GM11168 (cell line): ENCODE data around the gene B4GALNT1.
"Not testable (repeated sequence)": the region's sequence is repeated elsewhere in the genome, so short reads cannot be mapped to it uniquely, and the experiment has no call there.

ENCODE experiments used
- in situ Hi-C: fragments of 300-500 bp; cut with MboI; formaldehyde crosslinking; loops from one replicate; pipeline ENCODE4 v1.12.0; 2022; ENCODE audit warnings: low sequenced_read_pairs; ENCODE audit not compliant: unreplicated experiment

The B4GALNT1 gene

GRCh38 chr12:57638096-57638495 lies 5.1 kb upstream of the B4GALNT1 start:
- in situ Hi-C loops = no loop called here

- in situ Hi-C loops = no loop called here
Observed at GRCh38 chr12:57637364-57637763, 4.4 kb upstream of the B4GALNT1 start.

DNA sequence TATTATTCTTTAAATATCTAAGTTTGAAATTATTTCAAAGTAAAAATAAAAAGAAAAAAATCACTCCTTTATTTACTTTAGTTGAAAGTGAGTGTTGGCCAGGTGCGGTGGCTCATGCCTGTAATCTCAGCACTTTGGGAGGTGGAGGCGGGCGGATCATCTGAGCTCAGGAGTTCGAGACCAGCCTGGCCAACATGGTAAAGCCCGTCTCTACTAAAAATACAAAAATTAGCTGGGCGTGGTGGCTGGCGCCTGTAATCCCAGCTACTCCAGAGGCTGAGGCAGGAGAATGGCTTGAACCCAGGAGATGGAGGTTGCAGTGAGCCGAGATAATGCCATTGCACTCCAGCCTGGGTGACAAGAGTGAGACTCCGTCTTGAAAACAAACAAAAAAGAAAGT lies 3.7 kb upstream of the B4GALNT1 start:
- in situ Hi-C loops = not testable (repeated sequence)

DNA sequence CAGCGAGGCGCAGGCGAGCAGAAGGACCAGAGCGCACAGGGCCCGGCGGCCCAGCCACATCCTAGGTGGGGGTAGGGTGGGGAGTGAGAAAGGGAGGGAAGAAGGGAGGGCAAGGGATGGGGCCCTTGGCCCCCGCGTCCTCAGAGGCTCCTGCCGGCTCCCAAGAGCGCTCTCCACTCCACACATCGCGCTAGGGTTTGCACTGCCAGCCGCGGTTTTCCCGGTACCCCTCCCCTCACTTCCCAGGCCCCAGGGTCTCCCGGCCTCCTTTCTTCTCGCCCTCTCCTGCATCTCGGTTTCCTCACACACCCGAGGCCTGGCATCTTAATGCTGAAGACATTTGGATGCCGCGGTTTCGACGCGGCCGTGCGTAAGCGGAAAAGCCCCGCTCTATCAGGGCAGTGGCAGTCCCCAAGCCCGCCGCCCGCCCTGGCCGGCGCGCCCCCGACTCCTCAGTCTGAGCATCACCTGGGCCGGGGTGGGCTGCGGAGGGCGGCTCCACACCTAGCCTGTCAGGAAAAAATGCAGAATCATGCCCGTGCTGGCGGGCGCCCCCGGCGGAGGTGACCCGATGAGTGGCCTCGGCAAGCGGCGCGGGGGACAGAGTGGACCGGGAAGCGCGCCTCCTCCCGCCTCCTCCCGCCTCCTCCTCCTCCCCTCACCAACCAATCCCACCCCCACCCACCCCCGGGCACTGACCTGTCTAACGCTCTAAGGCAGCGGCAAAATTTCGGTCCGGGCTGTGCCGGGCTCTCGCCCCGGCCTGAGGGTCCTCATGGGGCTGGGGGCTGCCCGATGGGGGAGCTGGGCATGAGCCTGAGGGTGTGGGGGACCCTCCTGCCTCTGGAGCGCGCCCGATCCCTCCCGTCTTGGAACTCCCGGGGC lies 686 bp downstream of the B4GALNT1 start:
- in situ Hi-C loops = no loop called here

GRCh38 chr12:57631566-57632072 lies 1.4 kb downstream of the B4GALNT1 start:
- in situ Hi-C loops = no loop called here

DNA sequence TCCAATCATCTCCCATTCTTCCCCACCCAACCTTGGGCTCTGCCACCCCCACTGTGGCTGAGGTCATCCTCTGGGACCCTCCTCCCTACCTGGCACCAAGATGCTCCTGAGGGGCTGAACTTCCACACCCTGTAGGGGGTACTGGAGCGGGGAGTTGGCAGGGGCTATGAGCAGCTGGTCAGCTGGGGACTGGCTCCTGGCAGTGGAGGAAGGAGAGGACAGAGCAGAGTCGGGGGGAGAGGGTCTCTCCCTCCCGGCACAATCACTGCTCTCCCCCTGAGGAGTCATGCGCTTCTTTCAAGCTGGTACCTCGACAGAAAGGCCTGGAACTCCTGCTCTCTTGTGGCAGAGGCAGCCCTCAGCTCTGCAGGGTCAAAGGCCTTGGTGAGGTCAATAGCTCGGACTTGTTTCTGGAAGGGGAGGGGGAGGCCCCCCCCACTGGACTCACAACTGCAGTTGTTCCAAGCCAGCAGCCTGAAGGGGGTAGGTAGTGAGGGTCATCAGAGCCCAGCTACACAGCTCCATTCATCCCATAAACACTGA lies 2.0 kb downstream of the B4GALNT1 start:
- in situ Hi-C loops = no loop called here

DNA sequence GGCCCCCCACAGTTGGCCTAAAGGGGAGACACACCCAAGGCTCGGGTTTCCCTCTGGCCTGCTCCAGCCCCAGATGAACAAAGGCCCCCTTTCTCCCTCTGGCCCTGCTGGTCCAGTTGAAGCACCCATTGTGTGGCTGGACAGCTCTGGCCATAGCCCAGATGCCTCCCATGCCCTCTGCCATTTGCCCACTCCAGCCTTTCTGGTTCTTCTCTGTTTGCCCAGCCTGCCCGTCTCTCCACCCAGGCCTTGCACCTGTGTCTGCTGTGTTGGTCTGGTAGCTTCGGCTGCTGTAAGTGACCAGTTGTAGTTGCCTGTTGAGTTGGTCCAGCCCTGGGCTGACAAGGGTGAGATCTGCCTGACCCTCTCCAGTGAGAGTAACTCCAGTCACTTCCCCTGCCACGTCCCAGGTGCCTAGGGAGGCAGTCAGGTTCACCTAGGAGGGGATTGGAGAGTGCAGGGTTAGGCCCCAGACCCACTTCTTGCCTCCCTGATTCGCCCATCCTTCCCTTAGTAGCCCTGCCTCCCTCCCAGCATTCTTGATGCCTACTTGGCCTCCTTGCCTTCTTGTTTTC lies 3.0 kb downstream of the B4GALNT1 start:
- in situ Hi-C loops = no loop called here

DNA sequence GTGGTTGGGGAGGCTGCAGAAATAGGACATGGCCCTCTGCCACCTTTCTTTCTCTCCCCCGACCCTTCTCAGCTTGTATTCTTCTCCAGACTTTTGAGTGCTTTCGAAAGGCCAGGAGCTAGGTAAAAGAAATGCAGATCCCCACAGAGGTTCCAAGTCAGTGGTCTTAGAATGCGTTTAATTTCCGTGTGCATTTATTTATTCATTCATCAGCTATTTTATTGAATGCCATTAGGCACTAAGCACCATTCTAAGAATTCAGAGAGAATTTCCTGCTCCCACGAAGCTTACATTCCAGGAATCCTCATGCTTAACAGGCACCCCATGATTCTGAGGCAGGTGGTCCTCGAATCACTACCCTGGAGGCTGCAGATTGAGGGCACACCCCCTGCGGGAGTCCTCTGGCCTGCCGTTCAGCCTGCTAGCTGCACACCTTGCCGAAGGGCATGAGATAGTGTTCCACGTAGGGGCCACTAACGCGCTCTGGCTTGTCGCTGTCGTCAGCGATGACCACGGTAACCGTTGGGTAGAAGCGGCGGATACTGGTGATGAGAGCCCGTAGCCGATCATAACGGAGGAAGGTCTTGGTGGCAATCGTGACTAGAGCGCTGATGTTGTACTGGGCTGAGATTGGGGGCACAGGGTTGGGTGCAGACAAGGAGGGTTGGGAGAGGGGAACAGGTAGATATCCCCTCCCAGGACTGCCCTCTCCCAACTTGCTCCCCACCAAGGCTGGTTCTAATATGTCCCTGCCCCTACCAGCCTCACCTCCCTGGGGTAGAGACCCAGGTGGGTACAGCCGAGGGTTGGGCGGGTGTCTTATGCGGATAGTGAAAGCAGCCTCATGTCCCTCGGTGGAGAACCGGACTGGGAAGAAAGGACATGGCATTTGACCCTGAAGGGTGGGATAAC lies 4.5 kb downstream of the B4GALNT1 start:
- in situ Hi-C loops = no loop called here

- in situ Hi-C loops = no loop called here
Observed at GRCh38 chr12:57627501-57628279, 5.3 kb downstream of the B4GALNT1 start.

DNA sequence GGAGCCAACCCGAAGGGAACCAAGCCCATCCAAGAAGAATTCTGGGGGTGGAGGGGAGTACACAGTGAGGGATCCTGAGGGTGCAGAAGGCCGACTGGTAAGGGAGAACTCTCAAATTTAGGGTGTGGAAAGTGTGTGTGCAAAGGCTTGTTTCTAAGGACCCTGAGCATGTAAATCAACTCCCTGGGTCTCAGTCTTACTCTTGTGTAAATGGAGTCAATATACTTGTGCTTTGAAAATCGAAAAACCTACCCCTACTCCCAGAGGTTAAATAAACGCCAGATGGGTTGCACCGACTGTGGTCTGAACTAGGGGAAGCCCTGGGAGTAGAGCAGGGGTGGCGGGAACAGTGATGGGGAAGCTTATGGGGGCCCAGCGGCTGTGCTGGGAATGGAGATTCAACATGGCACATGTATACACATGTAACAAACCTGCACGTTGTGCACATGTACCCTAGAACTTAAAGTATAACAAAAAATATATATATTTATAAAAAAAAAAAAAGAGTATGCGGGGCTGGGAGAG lies 6.0 kb downstream of the B4GALNT1 start:
- in situ Hi-C loops = no loop called here

DNA sequence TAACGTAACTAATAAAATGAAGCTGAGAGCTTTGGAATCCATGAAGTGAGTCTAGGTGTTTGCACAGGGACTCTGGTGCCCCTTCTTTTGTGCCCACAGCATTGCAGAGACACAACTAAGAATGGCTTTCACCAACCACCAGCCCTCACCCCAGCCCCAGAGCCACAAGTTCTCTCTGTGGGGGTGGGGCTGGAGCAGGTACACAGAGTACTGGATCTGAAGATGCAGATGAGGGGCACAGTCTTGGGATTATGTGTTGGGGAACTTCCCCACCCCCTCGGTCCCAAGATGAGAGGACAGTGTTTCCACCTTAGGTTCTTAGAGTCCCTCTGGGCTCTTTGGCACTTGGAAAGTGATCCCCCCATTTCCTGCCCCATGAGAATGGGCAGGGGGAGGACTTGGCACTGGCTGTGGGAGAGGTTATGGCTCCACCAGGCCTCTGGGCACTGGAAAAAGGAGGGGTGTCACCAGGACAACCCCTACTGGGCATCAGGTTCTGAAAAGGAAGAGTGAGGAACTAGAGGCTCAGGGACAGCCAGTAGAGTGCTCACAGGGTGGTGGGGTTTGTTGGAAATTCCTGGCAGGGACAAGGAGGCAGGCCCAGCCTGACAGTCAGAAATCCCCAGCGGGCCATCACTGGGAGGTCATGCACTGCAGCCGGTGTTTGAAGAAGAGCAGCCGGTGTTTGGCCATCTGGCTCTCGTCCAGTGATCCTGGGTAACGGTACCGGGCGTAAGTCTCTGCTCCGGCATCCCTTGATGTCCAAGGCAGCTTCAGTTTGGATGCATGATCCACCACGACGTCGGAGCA lies 6.7 kb downstream of the B4GALNT1 start:
- in situ Hi-C loops = no loop called here

DNA sequence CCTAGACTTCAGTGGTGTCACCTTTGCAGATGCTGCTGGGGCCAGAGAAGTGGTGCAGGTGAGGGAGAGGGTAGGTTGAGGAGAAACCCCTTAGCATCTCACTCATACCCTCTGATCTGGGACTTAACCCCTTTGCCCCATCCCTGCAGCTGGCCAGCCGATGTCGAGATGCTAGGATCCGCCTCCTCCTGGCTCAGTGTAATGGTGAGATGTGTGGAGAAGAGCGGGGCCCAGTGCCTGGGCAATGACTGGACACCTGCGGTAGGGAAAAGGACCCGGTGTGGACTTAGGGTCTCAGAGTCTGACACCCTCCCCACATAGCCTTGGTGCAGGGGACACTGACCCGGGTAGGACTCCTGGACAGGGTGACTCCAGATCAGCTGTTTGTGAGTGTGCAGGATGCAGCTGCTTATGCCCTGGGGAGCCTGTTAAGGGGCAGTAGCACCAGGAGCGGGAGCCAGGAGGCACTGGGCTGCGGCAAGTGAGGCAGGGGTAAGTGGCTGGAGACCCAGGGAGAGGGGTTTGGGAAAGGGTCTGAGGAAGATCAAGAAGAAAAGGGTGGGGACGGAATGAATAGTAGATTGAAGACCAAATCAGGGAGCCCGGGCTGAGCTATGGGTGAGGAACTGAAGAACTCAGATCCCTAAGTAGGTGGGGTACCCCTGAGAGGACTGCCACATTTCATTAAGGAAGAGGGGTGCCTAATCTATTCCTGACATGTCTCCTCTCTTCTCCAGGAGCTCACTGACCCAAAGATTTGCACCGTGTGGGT lies 7.6 kb downstream of the B4GALNT1 start:
- in situ Hi-C loops = no loop called here

DNA sequence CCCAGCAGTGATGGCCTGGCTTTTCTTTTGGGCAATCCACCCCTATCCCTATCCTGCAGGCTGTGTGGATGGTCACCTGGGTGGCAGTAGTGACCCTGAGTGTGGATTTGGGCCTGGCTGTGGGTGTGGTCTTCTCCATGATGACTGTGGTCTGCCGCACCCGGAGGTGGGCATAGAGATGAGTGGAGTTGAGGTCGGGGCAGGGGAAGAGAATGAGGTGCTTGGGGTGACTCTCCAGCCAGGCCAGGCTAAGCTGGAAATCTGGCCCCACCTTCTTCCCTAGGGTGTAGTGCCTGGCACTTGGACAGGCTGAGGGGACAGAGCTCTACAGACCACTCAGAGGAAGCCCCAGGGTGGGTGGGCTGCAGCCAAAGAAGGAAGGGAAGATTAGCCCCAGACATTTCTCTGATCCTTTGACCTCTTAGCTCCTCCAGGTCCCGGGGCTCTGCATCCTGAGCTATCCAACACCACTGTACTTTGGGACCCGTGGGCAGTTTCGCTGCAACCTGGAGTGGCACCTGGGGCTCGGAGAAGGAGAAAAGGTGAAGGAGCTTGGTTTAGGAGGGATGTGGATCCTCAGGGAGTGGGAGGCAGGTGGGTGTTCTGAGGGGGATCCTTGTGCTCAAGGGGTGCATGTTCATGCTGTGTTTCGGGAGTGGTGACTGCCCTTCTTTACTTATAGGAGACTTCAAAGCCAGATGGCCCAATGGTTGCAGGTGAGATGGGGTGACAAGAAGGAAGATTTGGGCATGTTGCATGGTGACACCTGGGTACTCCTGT lies 8.4 kb downstream of the B4GALNT1 start:
- in situ Hi-C loops = loop anchor here (5.0 kb wide), 1 partner anchor 37 kb away; no protein-coding TSS in a partner anchor

DNA sequence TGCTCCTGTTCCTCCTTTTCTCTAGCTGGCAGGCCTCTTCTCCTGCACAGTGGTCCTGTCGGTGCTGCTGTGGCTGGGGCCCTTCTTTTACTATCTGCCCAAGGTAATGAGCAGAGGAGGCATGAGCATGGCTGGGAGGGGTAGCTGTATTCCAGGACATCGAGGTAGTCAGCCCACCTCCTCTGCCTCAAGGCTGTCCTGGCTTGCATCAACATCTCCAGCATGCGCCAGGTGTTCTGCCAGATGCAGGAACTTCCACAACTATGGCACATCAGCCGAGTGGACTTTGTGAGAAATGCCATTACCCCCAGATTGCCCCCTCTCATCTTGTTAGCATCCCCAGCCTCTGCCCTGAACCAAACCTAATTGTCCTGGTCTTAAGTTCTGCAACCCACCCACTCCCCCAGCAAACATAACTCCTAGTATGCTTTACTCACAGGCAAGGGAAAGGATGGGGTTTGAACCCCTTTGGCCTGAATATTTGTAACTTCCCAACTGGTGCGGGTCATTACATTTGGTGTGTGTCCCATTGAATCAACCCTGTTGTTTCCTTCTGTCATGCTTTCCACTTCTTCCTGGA lies 9.1 kb downstream of the B4GALNT1 start:
- in situ Hi-C loops = loop anchor here (5.0 kb wide), 1 partner anchor 37 kb away; no protein-coding TSS in a partner anchor

DNA sequence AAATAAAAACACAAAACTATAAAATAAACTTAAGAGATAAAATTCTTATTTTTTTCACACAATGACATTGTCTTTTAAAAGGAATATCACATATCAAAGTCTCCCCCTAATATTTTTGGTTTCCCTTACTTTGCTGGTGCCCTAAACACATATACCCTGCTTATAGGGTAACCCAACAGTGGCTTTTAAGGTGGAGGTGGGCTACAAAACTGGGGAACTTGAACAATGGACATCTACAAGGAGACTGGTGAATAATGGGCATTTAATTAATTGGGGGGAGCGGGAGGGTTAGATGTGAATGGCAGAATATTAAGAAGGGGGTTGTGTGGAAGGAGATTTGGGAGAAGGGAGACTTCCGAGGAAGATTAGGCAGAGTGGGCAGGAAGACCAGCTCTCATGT lies 9.6 kb downstream of the B4GALNT1 start:
- in situ Hi-C loops = loop anchor here (5.0 kb wide), 1 partner anchor 36 kb away; no protein-coding TSS in a partner anchor
